Stimulated activated naive CD8-positive, alpha-beta T cell treated with anti-CD3 and anti-CD28 coated beads, Interleukin-15, Interleukin-2, amounts not matched to agents 100 U/mL and 50 U/mL, for 24 hours (primary cell): Measurements from ENCODE around the gene TSPAN16.

Experiments
- ATAC-seq: fragments of 150-1000 bp; cut with Tn5 transposase; one replicate; pipeline ENCODE4 v1.10.0; 2021
- DNase-seq: peaks from one replicate; pipeline ENCODE4 v3.0.0; 2021

TSPAN16 gene, protein sequence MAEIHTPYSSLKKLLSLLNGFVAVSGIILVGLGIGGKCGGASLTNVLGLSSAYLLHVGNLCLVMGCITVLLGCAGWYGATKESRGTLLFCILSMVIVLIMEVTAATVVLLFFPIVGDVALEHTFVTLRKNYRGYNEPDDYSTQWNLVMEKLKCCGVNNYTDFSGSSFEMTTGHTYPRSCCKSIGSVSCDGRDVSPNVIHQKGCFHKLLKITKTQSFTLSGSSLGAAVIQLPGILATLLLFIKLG

DNA sequence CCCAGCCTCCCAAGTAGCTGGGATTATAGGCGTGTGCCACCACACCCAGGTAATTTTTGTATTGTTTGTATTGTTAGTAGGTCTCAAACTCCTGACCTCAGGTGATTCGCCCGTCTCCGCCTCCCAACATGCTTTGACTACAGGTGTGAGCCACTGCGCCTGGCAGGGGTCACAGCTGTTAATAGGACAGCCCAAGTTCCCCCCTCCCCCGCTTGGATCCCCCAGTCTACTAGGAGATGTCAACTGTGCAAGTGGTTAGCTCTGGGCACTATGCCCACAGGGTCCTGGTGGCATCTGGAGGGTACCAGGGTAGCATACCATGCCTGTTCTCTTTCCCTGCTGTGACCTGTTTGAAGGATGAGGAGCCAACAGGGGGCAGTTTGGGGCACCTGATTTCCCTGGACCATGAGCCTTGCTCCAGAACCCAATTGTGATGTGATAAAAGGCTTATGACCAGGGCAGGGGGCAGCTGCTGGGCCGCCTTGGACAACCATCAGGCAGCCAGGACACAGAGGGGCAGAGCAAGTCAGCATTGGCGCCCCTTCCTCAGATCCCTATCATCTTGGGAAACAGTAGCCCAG lies at the start of gene TSPAN16:
Gene TSPAN16, plus strand, starts transcription at position 496 of the 581 bp plus-strand sequence. CDS start 138 bp downstream, outside the sequence.
- no peak for ATAC-seq
- DNase-seq: no peak

DNA sequence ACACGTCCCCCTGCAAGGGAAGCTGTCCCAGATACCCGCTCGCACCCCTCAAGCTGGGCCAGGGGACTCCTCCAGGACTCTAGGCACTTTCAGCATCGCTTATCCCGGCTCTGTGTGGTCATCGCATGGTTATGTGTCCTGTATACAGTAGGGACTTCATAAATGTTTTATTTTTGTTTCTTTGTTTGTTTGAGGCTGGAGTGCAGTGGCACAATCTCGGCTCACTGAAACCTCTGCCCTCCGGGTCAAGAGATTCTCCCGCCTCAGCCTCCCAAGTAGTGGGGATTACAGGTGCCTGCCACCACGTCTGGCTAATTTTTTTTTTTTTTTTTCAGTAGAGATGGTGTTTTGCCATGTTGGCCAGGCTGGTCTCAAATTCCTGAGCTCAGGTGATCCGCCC lies 49.0 kb upstream of the TSPAN16 start:
- DNase-seq (no peak), ATAC-seq (no peak)

DNA sequence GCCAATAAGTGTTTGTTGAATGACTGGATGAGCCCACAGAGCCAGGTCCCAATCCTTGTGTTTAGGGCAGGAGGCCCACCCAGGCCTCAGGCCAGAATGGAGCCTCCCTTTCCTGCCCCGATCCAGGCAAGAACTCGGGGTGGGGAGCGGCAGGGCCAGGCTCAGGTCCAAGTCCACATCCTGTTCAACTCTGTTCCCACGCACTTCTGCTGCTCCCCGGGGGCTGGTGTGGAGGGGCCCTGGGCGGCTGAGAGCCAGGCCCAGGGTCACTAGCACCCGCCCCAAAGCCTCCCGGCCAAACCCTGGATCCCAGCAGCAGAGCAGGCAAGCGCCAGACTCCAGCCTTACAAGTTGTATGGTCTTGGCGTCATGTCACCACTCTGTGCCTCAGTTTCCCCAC lies 48.6 kb upstream of the TSPAN16 start:
- DNase-seq: no peak

DNA sequence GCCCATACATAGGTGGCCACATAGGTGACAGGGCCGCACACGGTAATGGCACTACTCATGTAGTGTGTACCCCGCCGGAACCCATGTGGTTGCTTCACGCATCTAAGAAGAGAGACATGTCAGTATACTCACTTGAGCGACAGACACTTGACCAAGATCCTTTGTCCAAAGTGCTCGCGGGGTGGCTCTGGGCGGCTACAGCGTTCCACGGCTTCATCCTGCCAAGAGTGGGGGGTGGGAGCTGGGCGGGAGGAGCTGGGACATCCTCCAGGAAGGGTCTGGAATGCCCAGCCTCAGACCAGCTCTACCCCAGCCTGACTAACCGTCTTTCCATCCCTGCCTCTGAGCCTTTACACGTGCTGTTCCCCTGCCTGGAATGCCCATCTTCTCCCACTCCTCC lies 48.0 kb upstream of the TSPAN16 start:
- ATAC-seq: no peak
- no peak for DNase-seq

More for the DNA sequence above, 48.6 kb upstream of the TSPAN16 start:
- no peak for ATAC-seq

DNA sequence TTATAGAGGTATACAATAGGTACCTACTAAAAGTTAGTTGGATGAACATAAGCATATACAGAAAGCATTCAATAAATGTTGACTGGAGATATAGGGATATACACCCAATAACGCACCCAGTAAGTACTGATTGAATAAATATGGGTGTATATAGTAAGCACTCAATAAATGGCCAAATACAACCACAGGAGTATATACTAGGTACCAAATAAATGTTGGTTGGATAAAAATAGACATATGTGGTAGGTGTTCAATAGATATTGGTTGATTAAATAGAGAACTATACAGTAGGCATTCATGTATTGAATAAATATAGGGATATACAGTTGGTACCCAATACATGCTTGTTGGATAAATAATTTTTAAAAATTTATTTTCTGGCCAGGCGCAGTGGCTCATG lies 47.1 kb upstream of the TSPAN16 start:
- DNase-seq (no peak), ATAC-seq (no peak)

DNA sequence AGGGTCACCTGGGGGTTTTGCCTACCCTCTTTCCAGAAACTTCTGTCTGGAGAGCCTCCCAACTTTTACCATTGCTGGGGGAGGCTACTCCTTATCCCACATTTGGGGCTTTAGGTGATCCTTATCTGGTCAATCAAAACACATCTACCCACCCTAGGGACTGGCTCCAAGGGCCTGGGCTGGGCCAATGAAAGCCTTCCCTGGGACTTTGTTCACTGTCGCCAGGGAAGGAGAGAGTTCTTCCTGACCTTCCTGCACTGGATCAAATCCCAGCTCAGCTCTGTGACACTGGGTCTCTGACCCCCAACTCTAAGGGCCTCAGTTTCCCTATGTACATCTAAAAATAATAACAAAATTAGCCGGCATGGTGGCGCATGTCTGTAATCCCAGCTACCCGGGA lies 44.7 kb upstream of the TSPAN16 start:
- ATAC-seq (no peak), DNase-seq (no peak)

DNA sequence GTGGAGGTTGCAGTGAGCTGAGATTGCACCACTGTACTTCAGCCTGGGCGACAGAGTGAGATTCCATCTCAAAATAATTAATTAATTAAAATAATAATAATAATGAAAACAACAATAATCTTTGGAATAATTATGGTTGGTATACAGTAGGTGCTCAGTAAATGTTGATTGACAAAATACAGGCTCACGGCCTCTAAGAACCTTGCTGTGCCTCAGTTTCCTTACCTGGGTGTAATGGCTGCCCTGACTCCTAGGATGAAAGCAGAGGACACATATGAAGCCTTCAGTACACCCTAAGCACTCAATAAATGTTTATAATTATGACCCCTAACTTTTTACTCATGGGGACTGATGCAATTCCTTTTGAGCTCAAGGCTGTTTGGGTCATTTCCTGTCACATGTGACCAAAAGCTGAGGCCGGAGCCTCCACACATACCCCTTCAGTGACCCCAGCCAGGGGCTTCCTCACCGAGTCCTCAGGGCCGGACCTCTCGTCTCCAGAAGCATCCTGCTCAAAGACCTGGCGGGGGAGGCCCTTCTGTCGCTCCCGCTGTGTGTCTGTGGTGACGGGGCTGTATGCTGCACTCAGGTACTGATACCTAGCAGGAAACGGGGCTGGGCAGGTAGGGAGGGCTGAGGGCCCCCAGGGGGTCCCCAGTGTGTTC lies 44.2 kb upstream of the TSPAN16 start:
- peak; percentile 22 for ATAC-seq
- no peak for DNase-seq

DNA sequence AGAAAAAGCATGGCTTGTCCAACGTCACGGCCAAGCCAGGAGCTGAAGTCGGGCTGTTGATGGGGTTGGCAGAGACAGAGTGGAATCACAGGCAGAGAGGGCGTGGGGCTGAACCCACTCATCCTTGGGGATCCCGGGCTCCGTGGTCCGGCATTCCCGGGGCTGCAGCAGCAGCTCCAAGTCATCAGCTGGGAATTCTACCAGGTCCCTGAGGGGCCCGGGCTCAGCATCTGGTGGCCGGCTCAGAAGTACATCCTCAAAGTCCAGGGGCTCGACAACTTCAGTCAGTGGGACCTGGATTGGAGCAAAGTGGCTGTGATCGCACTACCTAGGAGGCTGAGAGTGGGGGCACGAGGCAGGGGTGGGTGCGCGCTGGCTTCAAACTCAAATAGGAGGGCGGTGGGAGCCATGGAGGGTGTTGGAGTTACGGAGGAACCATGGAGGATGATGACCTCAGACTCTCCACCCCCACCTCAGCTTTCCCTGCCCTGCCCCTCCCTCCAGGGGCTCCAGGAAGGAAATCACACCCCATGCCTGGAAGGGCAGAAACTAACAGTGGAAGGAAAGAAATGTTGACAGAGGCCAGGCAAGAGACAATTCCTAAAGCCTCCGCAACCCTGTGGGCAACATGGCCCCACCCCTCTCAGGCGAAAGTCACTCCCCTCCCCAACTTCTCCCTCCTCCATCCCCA lies 43.1 kb upstream of the TSPAN16 start:
- DNase-seq (no peak), ATAC-seq (no peak)

DNA sequence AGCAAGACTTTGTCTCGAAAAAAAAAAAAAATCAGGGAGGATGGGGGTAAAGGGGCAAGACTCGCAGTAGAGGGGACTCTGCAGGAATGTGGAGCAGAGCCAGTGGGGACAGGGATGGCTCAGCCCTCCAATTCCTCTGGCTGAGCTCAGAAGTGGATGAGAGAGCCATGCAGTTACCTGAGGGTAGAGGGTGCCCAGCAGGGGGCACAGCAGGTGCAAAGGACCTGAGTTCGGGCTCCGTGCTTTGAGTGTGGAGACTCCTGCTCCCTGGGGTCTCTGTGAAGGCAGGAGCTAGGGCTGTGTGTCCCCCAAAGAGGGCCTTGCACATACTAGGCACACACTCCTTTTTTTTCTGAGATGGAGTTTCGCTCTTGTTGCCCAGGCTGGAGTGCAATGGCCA lies 41.3 kb upstream of the TSPAN16 start:
- ATAC-seq (no peak), DNase-seq (no peak)

DNA sequence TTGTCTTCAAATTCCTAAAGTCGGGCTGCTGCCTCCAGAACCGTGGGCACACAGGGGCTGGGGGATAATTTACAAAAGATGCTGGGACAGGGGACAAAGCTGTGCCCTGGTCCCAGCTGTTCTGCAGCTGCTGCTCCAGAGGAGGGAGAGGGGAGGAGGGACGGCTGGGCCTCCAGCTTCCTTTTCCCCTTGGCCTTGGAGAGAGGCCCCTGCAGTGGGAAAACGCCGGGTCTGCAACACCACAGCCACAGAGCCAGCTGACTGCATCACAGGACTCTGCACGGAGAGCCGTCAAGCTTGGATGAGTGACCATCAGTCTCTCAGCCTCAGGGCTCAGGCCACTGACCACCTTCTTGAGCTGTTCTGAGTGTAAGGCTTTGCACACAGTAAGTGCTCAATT lies 39.8 kb upstream of the TSPAN16 start:
- DNase-seq: no peak
- no peak for ATAC-seq

DNA sequence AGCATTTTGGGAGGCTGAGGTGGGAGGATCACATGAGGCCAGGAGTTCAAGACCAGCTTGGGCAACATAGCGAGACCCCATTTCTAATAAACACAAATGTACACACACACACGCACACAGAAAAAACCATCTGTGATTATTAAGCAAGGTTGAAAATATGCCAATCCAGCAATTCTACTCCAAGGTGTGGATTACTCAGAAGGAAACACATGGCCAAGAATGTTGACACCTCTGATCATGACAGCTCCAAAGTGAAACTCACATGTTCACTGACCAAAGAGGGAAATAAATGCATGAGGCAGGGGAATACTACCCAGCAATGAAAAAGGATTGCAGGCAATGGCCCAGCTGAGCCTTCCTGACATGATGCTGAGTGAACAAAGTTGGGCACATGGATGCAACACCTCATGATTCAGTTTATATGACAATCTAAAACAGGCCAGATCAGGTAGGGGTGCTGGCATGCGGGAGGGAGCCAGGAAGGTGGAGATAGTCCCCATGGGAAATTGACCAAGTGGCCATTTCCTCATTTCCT lies 38.0 kb upstream of the TSPAN16 start:
- DNase-seq: no peak
- ATAC-seq: no peak

DNA sequence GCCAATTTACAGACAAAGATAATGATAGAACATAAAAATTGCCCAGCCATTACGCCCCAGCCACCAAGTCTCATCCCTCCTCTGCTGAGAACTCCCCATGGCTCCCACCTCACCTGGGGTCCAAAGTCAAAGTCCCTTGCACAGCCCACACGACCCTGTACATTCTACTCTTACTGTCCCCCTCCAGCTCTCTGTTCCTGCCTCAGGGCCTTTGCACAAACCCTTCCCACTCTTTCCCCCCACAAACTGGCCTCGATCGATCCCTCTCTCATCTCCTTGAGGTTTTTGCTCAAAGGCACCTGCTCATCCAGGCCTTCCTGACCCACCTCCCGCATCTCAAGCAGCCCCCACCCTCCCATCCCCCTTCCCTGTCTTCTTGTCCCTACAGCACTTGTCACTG lies 35.0 kb upstream of the TSPAN16 start:
- ATAC-seq (no peak), DNase-seq (no peak)

DNA sequence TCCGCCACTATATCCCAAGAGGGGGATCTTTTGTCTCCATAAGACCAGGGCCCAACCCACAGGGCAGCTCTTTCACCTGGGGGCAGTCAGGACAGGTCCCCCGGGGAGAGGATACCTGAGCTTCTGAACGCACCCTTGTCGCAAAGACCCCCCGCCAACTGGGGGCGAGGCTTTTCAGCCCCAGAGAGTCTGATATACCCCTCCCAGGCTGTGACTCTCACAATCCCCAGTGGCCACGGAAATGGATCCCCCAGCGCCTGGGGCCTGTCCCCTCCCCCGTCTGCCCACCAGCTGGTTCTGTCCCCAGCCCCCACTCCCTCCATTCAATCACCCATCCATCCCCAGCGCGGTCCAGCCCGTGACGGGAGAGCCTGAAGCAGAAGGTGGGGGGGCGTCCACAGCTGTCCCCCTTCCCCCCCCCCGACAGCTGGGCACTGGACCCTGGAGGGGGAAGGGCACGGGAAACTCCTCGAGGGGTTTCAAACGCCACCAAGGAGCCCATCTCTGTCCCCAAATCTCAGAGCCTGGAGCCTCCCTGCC lies 34.5 kb upstream of the TSPAN16 start:
- ATAC-seq: no peak
- no peak for DNase-seq

DNA sequence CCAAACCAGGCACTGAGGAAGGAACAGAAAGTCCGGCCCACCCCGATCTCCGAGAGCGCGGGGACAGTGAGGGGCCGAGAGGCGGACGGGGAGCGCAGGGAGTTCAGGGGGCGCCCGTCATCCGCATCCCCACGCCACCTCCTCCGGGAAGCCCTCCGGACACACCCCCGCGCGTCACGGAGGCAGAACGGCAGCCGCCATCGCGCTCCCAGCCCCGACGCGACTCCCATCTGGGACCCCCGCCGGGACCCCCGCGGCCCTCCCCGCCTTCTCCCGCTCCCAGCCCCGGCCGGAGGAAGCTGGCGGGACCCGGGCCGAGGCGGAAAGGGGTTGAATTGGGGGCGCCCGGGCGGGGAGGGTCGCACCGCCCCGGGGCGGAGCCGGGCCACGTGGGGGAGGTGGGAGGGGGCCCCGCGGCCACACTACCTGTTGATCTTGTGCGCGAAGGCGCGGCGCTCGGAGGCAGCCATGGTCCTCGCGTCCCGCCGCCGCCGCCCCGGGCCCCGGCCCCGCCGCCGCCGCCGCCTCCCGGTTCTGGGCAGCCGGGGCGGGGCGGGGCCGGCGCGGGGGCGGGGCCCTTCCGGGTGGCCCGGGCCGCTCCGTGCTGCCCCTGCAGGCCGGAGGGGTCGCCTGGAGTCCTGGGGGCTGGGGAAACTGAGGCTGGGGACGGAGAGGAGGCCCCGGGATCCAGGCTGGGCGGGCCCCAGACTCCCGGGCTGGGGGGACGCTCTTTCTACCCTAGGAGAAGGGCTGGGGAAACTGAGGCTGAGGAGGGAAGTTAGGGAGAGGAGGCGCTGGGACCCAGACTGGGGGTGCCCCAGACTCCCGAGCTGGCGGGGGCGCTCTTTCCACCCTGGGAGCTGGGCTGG lies 33.8 kb upstream of the TSPAN16 start, which contains the start of gene DOCK6:
Gene DOCK6, minus strand, starts transcription at position 554 of the 869 bp plus-strand sequence. Its CDS starts 84 bp downstream, at position 470.
- DNase-seq: peak; percentile 59

DNA sequence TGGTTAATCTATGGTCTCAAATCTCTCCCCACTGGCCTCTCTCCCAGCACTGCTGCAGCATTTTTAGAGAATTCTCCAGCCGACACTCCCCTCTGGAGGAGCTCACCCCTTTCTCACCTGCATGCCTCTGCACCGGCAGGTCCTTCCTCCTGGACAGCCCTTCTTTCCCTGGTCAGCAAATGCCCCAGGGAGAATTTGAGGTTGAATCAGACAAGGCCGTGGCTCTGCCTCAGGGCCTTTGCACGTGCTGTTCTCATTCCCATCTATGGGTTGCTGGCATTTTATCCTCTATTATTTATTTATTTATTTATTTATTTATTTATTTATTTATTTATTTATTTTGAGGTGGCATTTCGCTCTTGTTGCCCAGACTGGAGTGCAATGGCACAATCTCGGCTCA lies 32.2 kb upstream of the TSPAN16 start:
- no peak for DNase-seq
- no peak for ATAC-seq

More for the DNA sequence above, 33.8 kb upstream of the TSPAN16 start, which contains the start of gene DOCK6:
- peak; percentile 49 for ATAC-seq

DNA sequence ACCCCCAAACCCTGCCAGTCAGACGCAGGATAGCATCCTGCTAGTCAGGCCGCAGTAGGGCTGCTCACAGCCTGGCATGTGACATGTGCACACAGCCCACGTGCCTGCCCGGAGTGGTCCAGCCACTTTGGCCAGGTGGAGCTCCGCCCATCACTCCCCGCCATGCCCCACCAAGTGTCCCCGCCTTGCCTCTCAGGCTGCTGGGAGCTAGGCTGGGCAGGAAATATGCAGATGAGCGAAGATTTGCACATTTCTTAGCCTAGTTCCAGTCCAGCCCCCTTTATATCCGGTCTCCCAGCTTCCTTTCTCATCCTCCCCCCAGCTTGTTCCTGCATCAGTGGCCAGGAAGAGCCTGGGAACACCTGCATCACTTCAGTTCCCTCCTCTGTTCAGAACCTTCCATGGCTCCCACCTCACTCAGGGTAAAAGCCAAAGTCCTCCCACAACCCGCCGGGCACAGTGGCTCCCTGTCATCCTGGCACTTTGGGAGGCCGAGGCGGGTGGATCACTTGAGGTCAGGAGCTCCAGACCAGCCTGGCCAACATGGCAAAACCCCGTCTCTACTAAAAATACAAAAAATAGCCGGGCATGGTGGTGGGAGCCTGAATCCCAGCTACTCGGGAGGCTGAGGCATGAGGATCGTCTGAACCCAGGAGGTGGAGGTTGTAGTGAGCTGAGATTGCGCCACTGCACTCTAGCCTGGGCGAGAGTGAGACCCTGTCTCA lies 31.3 kb upstream of the TSPAN16 start:
- ATAC-seq (no peak), DNase-seq (no peak)

DNA sequence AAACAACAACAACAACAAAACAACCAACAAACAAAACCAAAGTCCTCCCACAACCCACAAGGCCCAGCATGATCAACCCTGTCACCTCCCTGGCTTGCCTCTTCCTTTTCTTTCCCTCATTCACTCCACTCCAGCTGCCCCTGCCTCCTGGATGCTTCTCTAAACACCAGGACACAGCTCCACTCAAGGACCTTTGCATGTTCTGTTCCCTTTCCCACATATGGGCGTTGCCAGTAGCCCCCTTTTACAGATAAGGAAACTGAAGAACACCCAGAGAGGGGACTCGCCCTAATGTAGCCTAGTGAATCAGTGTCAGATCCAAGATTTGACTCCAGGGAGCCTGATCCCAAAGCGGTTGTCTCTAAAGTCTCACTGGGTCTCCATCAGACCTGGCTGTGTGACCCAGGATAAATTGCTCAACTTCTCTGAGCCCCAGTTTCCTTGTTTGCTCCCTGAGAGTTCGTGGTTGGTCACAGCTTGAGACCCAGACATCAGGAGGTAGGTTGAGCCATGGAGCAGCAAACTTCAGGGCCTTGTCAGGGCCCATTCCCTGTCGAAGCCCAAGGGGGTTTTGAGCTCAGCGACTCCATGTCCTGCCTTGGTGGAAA lies 30.7 kb upstream of the TSPAN16 start:
- DNase-seq: no peak
- ATAC-seq: no peak

DNA sequence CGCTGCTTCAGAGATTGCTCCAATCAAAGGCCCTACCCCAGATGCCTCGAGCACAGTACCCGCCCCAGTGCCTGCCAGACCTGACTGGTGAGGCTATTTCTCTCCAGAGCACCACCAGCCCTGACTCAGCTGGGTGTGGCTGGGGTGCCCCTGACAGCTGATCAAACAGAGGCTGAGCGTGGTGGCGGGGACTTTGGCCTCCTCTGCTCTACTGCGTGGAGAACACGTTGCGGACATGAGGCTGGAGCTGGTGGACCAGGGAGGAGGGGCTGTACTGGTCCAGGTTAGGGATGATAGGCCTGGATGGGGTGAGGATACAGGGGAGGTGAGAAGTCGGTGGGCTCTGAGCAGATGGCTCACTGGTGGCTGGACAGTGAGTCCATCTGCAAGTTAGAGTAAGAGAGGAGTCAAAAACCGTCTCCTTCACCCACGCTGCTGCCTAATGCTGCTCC lies 30.1 kb upstream of the TSPAN16 start:
- no peak for ATAC-seq
- DNase-seq: no peak

DNA sequence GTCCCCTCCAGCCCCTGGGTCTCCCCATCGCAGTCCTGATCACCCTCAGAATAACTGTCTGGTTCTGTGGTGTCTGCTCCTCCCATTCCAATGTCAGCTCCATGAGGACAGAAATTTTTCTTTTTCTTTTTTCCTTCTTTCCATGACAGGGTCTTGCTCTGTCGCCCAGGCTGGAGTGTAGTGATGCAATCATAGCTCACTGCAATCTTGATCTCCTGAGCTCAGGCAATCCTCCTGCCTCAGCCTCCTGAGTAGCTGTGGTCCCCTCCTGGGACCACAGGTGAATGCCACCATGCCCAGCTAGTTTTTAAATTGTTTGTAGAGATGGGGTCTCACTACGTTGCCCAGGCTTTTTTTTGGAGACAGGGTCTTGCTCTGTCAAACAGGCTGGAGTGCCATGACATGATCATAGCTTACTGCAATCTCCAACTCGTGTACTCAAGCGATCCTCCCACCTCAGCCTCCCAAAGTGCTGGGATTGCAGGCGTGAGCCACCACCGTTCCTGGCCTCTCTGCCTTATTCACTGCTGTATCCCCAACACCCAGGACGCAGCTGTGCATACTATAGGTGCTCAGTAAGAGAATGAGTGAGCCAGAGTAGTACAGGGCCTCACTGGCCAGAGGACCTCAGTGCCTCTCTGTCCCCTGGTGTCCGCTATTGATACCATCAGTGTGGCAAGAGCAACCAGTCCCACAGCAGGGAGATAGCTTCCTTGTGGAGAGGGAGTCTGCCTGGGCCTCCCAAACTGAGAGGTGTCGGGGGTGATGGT lies 28.5 kb upstream of the TSPAN16 start:
- ATAC-seq (no peak), DNase-seq (no peak)
